SKM-1 treated with dmso at 0.1 percent for 144 hours (cell line): ENCODE results near the gene LPA.
"Not testable (repeated sequence)": the region's sequence is repeated elsewhere in the genome, so short reads cannot be mapped to it uniquely, and the experiment has no call there.

ENCODE experiments used
- DNase-seq: peaks from one replicate; lab custom pipeline; 2025; ENCODE audit not compliant: unreplicated experiment; lab: John Stamatoyannopoulos, UW

The LPA gene

DNA sequence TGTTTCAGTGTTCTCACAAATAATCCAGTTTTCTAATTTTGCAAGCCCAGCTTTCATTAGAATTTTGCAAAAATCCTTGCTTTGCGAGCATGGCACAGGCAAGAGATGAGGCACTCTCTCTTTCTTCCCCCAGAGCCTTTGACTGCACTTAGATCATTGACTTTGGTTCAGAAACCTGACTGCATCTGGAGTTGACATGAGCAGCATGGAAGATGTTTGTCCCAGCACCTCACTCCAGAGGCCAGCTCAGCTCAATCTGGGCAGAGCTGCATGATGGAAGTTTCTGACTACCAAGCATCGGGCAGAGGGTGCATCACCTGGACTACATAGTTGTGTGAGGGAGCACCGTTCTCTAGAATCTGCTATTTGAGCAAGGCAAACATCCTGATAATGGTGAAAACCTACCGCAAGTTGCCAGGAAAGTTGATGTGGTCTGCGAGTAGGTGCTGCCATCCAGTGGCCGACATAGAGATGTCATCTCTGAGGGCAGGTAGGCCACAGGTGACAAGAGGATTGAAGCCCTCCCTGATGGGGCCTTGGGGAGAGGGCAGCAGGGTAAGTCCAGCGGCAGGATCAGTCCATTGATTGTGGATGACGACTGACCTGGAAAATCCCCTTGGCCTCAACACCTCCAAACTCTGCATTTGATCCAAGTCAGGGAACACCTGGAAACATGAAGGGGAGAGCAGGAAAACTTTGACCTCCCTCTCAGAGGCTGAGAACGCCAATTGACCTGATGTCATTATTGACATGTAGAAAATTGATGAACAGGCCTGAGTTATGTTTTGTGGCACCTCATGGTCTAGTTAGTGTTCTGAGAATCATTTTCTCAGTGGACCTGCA is 3.8 kb upstream of the LPA start:
- DNase-seq: no peak

DNA sequence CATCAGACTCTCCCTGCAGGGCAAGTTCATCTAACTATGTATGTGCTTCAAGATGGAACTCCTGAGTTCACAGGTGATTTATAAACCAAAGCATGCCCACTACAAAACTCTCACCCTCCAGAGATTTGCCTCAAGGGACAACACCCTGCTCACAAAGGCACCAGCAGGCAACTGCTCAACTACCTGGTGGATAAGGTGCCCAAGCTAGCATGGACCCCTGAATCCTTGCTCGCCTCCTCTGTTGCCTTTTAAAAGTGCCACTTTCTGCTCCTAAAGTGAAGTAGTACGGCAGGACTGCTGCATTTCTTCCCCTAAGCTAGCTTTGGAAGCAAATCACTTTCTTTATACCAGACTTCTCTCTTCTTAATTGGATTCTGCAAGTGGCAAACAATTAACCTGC is 1.2 kb downstream of the LPA start:
- DNase-seq: no peak

DNA sequence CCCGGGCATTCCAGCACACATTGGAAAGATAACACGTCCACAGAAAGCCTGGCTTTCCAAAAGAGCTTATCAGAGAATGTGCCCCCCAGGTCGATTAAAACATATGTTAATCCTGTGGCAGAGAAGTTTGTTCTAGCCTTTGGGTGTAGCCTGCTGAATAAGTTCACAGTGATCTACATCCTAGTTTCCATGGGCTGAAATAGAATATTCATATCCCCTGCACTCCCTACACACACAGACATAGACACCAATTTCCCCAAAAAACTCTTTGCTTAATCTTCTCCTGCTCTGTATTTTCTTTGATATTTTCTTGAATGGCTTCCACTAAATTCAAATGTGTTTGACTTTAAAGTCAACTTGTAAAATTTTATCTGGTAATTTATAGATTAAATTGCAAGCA is 1.6 kb downstream of the LPA start:
- DNase-seq: no peak

DNA sequence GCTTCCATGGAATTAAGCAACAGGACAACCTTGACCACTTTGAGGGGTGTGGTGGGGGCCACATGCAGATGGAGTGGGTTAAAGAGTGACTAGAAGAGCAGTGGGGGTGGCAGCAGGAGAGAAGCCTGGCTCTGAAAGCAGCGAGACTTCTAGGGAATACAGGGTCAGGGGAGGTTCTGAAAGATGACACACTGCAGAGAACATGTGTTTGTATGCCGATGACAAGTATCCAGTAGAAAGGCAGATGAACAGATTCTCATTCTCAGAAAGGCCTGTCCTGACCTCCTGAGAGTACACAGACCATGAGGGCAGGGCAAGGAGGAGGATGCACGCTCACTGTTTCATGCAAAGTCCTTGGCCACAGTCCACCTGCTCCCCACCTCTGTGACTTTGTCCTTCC is 2.9 kb downstream of the LPA start:
- DNase-seq: no peak

- DNase-seq: no peak
These were observed 4.5 kb downstream of the LPA start for GRCh38 chr6:160659562-160659961.

GRCh38 chr6:160634706-160635105 is 29.4 kb downstream of the LPA start:
- DNase-seq: no peak

- no peak for DNase-seq
These were observed 67.9 kb downstream of the LPA start for GRCh38 chr6:160595838-160596832.

DNA sequence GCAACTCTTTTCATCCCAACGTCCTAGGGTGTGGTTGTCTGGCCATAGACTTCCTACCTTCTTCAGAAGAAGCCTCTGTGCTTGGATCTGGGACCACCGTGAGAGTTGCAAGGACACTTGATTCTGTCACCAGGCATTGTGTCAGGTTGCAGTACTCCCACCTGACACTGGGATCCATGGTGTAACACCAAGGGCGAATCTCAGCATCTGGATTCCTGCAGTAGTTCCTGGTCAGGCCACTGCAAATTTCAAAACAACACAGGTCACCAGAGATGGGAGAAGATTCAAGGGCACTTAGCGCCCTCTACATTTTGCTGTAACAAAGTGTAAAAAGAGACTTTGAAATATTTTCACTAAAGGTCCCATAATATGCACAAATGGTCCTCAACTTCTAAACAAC is 68.8 kb downstream of the LPA start:
- DNase-seq: not testable (repeated sequence)

DNA sequence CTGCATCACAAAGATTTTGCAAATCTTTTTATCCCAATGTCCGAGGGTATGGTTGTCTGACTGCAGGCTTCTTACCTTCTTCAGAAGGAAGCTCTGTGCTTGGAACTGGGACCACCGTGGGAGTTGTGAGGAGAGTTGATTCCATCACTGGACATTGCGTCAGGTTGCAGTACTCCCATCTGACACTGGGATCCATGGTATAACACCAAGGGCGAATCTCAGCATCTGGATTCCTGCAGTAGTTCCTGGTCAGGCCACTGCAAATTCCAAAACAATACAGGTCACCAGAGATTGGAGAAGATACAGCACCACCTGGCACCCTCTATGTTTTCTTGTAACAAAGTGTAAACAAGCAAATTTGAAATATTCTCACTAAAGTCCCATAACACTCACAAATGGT is 77.7 kb downstream of the LPA start:
- DNase-seq: no peak

DNA sequence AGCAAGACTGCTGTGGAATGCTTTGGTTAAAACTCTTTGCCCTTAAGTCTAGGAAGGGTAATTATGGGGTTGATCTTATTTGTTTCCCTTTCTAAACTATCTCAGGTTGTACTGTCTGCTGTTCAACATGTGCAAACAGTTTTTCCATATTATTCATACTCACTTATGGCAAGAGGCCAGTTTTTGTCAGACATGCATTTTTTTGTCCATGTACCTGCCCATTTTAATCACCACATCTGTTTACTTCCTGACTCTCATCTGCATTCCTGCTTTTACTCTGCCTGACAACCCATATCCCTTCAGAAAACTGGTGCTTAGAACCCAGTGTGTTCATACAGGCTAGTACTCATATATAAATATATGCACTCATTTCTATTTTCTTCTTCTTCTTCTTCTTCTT is 80.3 kb downstream of the LPA start:
- no peak for DNase-seq

DNA sequence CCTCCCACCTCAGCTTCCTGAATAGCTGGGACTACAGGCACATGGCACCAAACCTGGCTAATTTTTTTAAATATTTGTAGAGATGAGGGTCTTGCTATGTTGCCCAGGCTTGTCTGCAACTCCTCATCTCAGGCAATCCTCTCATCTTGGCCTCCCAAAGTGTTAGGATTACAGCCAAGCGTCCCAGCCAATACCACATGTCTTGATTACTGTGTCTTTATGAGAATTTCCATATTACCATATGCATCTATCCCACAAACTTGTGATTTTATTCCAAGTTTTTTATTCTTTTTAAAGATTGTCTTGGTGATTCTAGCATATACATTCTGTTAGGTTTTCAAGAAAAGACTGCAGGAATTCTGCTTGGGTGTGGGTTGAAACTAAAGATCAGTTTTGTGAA is 82.7 kb downstream of the LPA start:
- no peak for DNase-seq

DNA sequence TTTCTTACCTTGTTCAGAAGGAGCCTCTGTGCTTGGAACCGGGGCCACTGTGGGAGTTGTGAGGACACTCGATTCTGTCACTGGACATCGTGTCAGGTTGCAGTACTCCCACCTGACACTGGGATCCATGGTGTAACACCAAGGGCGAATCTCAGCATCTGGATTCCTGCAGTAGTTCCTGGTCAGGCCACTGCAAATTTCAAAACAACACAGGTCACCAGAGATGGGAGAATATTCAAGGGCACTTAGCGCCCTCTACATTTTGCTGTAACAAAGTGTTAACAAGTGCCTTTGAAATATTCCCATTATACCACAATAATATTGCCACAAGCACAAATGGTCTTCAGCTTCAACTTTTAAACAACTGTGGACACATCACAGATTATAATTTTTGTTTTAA is 85.6 kb downstream of the LPA start:
- DNase-seq: not testable (repeated sequence)

- no peak for DNase-seq
These were observed 90.1 kb downstream of the LPA start for GRCh38 chr6:160573943-160574342.

- not testable (repeated sequence) for DNase-seq
These were observed 92.9 kb downstream of the LPA start for GRCh38 chr6:160571201-160571600.

DNA sequence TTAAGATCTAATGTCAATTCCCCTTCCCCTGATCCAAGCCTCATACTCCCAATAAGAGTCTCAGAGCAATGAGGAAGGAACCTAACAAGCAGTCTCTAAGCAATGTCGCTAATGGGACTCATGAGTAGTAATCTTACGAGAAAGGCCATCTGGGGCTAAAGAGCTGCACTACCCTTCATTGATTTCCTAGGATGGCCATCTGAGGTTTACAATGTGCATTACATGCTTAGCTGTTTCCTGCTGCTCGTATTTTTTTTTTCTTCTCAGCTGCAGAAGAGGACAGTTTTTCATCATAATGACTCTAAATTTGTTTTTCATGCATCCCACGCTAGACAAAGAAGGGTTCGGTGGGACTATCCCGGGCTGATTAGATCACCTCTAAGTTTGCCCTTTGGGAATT is 119.3 kb downstream of the LPA start:
- DNase-seq: no peak

- no peak for DNase-seq
These were observed 128.8 kb downstream of the LPA start for GRCh38 chr6:160535270-160535669.

GRCh38 chr6:160534050-160534696 is 129.9 kb downstream of the LPA start:
- DNase-seq: no peak

GRCh38 chr6:160532315-160532714 is 131.8 kb downstream of the LPA start:
- DNase-seq: no peak

DNA sequence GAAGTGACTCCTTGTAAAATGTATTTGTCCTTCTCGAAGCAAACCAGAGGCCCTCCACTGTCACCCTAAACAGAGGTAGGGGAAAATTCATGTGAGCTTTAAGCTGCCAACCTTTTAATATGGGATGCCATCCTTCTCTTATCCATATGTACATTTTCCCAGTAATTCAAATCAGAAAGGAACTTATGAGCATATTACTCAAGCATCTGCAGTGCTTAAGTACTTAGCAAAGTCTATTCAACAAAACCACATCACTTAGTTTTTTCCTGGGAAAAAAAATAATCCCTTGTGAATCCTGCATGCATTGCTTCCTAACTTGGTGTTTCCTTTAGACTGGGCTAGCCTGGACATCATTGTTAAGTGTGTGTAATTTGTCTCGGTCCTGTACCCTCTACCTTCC is 132.2 kb downstream of the LPA start:
- no peak for DNase-seq

DNA sequence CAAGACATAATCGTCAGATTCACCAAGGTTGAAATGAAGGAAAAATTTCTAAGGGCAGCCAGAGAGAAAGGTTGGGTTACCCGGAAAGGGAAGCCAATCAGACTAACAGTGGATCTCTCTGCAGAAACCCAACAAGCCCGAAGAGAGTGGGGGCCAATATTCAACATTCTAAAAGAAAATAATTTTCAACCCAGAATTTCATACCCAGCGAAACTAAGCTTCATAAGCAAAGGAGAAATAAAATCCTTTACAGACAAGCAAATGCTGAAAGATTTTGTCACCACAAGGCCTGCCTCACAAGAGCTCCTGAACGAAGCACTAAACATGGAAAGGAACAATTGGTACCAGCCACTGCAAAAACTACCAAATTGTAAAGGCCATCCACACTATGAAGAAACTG is 134.6 kb downstream of the LPA start:
- not testable (repeated sequence) for DNase-seq

GRCh38 chr6:160523223-160523622 is 140.9 kb downstream of the LPA start:
- no peak for DNase-seq
